SK-N-SH (cell line): ENCODE results near the gene LRRC56. TPM values are rescaled to one million over a fixed set of nuclear protein-coding genes. Genes with fewer than 3 reads are reported as not detected.

Experiments used
- CTCF ChIA-PET: fragments of 300-600, 350-600 bp; formaldehyde crosslinking; extraction: SDS; loops from one replicate; lab custom pipeline; 2021; lab: Yijun Ruan, JAX
- POLR2A ChIA-PET: fragments of 350-600 bp; sonication (Branson Sonifier 250); formaldehyde crosslinking; extraction: SDS; loops from one replicate; lab custom pipeline; 2020; ENCODE audit warnings: antibody characterized with exemption, inconsistent platforms; lab: Yijun Ruan, JAX
- DNase-seq: peaks from one replicate; pipeline ENCODE4 v3.0.0; 2012
- H2AFZ ChIP-seq: fragments of 200-600 bp; sonication (generic); 2 replicates; pipeline ENCODE4 v1.8.1; 2016; ENCODE audit warnings: antibody characterized with exemption, mild to moderate bottlenecking, low read depth
- H3F3A ChIP-seq: fragments of 200-600 bp; sonication (generic); replicated peaks from 2 replicates; pipeline ENCODE3; 2016; ENCODE audit warnings: antibody characterized with exemption, mild to moderate bottlenecking; ENCODE audit not compliant: insufficient read depth
- H3K27ac ChIP-seq, 2 experiments: fragments of 200-500 bp in 1 of 2; fragments of 200-600 bp in 1 of 2; sonication (Bioruptor generic) in 1 of 2; sonication (generic), shearing (Covaris generic) in 1 of 2; 2 replicates each; pipeline versions ENCODE4 v1.5.1 to v1.6.1; 2014 to 2016; ENCODE audit warnings: low read depth in 2 of 2, inconsistent platforms in 1 of 2, low read length in 1 of 2, mild to moderate bottlenecking in 1 of 2, mixed read lengths in 1 of 2
- H3K27me3 ChIP-seq: fragments of 200-600 bp; sonication (generic), shearing (Covaris generic); 2 replicates; pipeline ENCODE4 v1.6.1; 2016; ENCODE audit warnings: mixed run types; ENCODE audit not compliant: insufficient read depth
- H3K36me3 ChIP-seq, 2 experiments: fragments of 200-500 bp in 1 of 2; fragments of 200-600 bp in 1 of 2; sonication (Bioruptor generic) in 1 of 2; sonication (generic) in 1 of 2; replicated peaks in 1 of 2; 2 replicates each; pipeline versions ENCODE3 to v1.5.1; 2014 to 2016; ENCODE audit warnings: low read length in 1 of 2, mild to moderate bottlenecking in 1 of 2; ENCODE audit not compliant: insufficient read depth in 2 of 2, control insufficient read depth in 1 of 2
- H3K4me1 ChIP-seq, 2 experiments: fragments of 200-500 bp in 1 of 2; fragments of 200-600 bp in 1 of 2; sonication (Bioruptor generic) in 1 of 2; sonication (generic), shearing (Covaris generic) in 1 of 2; 2 replicates each; pipeline versions ENCODE4 v1.5.1 to v1.6.1; 2014 to 2016; ENCODE audit warnings: low read depth in 1 of 2, low read length in 1 of 2, mixed run types in 1 of 2; ENCODE audit not compliant: insufficient read depth in 2 of 2, control insufficient read depth in 1 of 2
- H3K4me2 ChIP-seq: fragments of 200-600 bp; sonication (generic), shearing (Covaris generic); 2 replicates; pipeline ENCODE4 v1.6.1; 2017; ENCODE audit warnings: mixed run types
- H3K4me3 ChIP-seq, 2 experiments: fragments of 200-500 bp in 1 of 2; fragments of 200-600 bp in 1 of 2; sonication (Bioruptor generic) in 1 of 2; sonication (generic), shearing (Covaris generic) in 1 of 2; 2 replicates each; pipeline versions ENCODE4 v1.5.1 to v1.8.1; 2014 to 2016; ENCODE audit warnings: low read depth in 2 of 2, inconsistent platforms in 1 of 2, low read length in 1 of 2, mild to moderate bottlenecking in 1 of 2, mixed read lengths in 1 of 2, moderate library complexity in 1 of 2
- H3K79me2 ChIP-seq: fragments of 200-600 bp; sonication (generic); 2 replicates; pipeline ENCODE4 v1.8.1; 2017; ENCODE audit warnings: mild to moderate bottlenecking; ENCODE audit not compliant: insufficient read depth
- H3K9ac ChIP-seq: fragments of 200-600 bp; sonication (generic); 2 replicates; pipeline ENCODE4 v1.6.1; 2017; ENCODE audit warnings: mixed run types
- H3K9me2 ChIP-seq: fragments of 200-600 bp; sonication (generic); 2 replicates; pipeline ENCODE4 v1.6.1; 2017; ENCODE audit warnings: mixed run types
- H3K9me3 ChIP-seq: fragments of 200-600 bp; sonication (generic); 2 replicates; pipeline ENCODE4 v1.6.1; 2017; ENCODE audit warnings: mixed run types, mild to moderate bottlenecking, moderate library complexity
- H4K20me1 ChIP-seq: fragments of 200-600 bp; sonication (generic); 2 replicates; pipeline ENCODE4 v1.6.1; 2017; ENCODE audit warnings: mild to moderate bottlenecking, mixed run types; ENCODE audit not compliant: insufficient read depth
- CHD2 ChIP-seq: fragments of 150-350 bp; IDR thresholded peaks from 2 replicates; pipeline ENCODE4 v1.6.1; 2018; ENCODE audit warnings: low read length; ENCODE audit not compliant: partially characterized antibody
- ELF1 ChIP-seq: IDR thresholded peaks from 2 replicates; pipeline ENCODE4 v1.4.0; 2012
- FOXM1 ChIP-seq: IDR thresholded peaks from 2 replicates; pipeline ENCODE4 v1.4.0; 2012; ENCODE audit warnings: low read depth, mild to moderate bottlenecking
- GABPA ChIP-seq: IDR thresholded peaks from 2 replicates; pipeline ENCODE4 v1.4.0; 2012; ENCODE audit warnings: low read depth, mild to moderate bottlenecking
- GATA2 ChIP-seq: sonication (generic); formaldehyde crosslinking; IDR thresholded peaks from 2 replicates; pipeline ENCODE4 v1.5.0; 2020; ENCODE audit warnings: mild to moderate bottlenecking, missing genetic modification reagents
- MAX ChIP-seq: IDR thresholded peaks from 2 replicates; pipeline ENCODE4 v1.4.0; 2012; ENCODE audit warnings: low read depth
- NFIC ChIP-seq: IDR thresholded peaks from 2 replicates; pipeline ENCODE4 v1.4.0; 2012; ENCODE audit warnings: borderline replicate concordance
- NRF1 ChIP-seq: IDR thresholded peaks from 2 replicates; pipeline ENCODE4 v1.6.1; 2012; ENCODE audit warnings: low read depth, mild to moderate bottlenecking, low read length
- POLR2AphosphoS5 ChIP-seq: IDR thresholded peaks from 2 replicates; pipeline ENCODE4 v1.6.1; 2012; ENCODE audit warnings: low read depth, low read length
- RAD21 ChIP-seq: IDR thresholded peaks from 2 replicates; pipeline ENCODE4 v1.6.1; 2012; ENCODE audit warnings: mild to moderate bottlenecking, low read length
- RCOR1 ChIP-seq: fragments of 150-350 bp; IDR thresholded peaks from 2 replicates; pipeline ENCODE4 v1.6.1; 2017; ENCODE audit warnings: antibody characterized with exemption, low read length
- TAF1 ChIP-seq: IDR thresholded peaks from 2 replicates; pipeline ENCODE4 v1.6.1; 2012; ENCODE audit warnings: low read depth, mild to moderate bottlenecking, low read length, moderate library complexity, borderline replicate concordance
- TEAD4 ChIP-seq: IDR thresholded peaks from 2 replicates; pipeline ENCODE4 v1.4.0; 2012; ENCODE audit warnings: mild to moderate bottlenecking, borderline replicate concordance; ENCODE audit not compliant: insufficient read depth
- WGBS: methylation state at CpG from one replicate; pipeline ENCODE4 v1.1.6; 2017; ENCODE audit warnings: low lambda C conversion rate; 5-methylcytosine and 5-hydroxymethylcytosine counted together
- polyA plus RNA-seq, 3 experiments: library from polyadenylated mRNA; depleted of rRNA; stranded (reverse); fragments of >200 nt; gene quantifications; 2 replicates each; pipeline ENCODE4 v1.2.3, GENCODE V29; 2012
- TF ChIP-seq, protein P1 (sequence below): fragments of 150-350 bp; IDR thresholded peaks from 2 replicates; pipeline ENCODE4 v1.6.1; 2017; ENCODE audit warnings: antibody characterized with exemption, low read length, low read depth, borderline replicate concordance
- TF ChIP-seq, protein P2 (sequence below): IDR thresholded peaks from 2 replicates; pipeline ENCODE4 v1.4.0; 2012; ENCODE audit warnings: low read depth, borderline replicate concordance

Gene LRRC56
- polyA plus RNA-seq, 1 of the 3 experiments (the other 2 are of a cell fraction) = 1.2 TPM

DNA sequence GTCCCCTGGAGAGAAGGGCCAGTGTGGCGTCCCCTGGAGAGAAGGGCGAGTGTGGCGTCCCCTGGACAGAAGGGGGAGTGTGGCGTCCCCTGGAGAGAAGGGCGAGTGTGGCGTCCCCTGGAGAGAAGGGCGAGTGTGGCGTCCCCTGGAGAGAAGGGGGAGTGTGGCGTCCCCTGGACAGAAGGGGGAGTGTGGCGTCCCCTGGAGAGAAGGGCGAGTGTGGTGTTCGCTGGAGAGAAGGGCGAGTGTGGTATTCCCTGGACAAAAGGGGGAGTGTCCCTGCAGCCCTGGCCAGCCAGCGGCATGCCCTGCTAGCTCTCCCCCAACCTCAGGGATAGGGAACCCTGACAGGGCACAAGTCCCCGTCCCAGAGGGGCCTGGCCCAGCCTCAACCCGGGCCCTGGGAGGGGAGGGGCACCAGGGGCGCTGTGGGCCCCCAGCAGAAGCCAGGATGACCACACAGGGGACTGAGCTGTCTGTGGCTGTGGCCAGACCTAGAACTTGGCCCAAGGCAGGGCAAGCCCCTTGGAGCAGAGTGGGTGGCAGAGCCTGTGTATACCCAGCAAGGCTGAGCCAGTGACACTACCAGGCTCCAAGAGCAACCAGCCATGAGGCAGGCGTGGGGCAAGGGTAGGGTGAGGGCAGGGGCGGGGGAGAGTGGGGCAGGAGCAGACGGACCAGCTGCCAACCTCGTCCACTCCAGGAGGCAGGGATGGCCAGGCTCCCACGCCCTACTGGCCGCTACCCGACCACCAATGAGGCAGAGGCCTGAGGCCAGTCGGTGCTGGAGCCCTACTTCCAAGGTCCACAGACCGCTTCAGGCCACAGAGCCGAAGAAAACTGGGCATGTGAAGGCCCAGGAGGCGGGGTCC is 6.1 kb upstream of the LRRC56 start:
- Histone ChIP-seq H3K27me3 (no peaks in the 10 kb centered on the region), H3K9ac (no peak overlapping the region), H3K4me2 (no peak overlapping the region), H3F3A (no peaks in the 10 kb centered on the region), H4K20me1 (peaks cover 10% of the 10 kb centered on the region; the same call in 1 of the 2 replicates), H2AFZ (no peak overlapping the region), H3K79me2 (peaks cover 15% of the 10 kb centered on the region), H3K4me1 (peaks cover 0 to 12% of the 10 kb centered on the region in 2 experiments; a peak in 1 of 4 replicates), H3K9me3 (no peaks in the 10 kb centered on the region), H3K36me3 (peaks cover 0 to 27% of the 10 kb centered on the region in 2 experiments), H3K27ac (no peak overlapping the region), H3K9me2 (no peaks in the 10 kb centered on the region), H3K4me3 (no peak overlapping the region)
- WGBS = 94% methylated on average over 21 of the region's 28 CpGs
- CTCF ChIA-PET = interaction anchor here (2.3 kb wide), 1 partner anchor 13 kb away, joined by 13 read pairs; no protein-coding TSS in a partner anchor
- no peak for DNase-seq
- TF ChIP-seq NFIC = no peak
- TF ChIP-seq ELF1 = no peak
- TF ChIP-seq RCOR1 = no peak
- no peak for TF ChIP-seq NRF1
- no peak for TF ChIP-seq FOXM1
- TF ChIP-seq, protein P1, sequence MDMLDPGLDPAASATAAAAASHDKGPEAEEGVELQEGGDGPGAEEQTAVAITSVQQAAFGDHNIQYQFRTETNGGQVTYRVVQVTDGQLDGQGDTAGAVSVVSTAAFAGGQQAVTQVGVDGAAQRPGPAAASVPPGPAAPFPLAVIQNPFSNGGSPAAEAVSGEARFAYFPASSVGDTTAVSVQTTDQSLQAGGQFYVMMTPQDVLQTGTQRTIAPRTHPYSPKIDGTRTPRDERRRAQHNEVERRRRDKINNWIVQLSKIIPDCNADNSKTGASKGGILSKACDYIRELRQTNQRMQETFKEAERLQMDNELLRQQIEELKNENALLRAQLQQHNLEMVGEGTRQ = no peak
- no peak for TF ChIP-seq POLR2AphosphoS5
- TF ChIP-seq MAX = no peak
- TF ChIP-seq CHD2 = no peak
- no peak for TF ChIP-seq GABPA
- no peak for TF ChIP-seq RAD21
- TF ChIP-seq TEAD4 = no peak
- no peak for TF ChIP-seq GATA2 (CRISPR knock-in tag)
- TF ChIP-seq TAF1 = no peak
- TF ChIP-seq, protein P2, sequence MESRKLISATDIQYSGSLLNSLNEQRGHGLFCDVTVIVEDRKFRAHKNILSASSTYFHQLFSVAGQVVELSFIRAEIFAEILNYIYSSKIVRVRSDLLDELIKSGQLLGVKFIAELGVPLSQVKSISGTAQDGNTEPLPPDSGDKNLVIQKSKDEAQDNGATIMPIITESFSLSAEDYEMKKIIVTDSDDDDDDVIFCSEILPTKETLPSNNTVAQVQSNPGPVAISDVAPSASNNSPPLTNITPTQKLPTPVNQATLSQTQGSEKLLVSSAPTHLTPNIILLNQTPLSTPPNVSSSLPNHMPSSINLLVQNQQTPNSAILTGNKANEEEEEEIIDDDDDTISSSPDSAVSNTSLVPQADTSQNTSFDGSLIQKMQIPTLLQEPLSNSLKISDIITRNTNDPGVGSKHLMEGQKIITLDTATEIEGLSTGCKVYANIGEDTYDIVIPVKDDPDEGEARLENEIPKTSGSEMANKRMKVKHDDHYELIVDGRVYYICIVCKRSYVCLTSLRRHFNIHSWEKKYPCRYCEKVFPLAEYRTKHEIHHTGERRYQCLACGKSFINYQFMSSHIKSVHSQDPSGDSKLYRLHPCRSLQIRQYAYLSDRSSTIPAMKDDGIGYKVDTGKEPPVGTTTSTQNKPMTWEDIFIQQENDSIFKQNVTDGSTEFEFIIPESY = no peak
- POLR2A ChIA-PET = no interaction called here
